H9 (cell line): Measurements from ENCODE around the gene CTR9. TPM values are rescaled to one million over a fixed set of nuclear protein-coding genes. Genes with fewer than 3 reads are reported as not detected.

Source experiments
- DNase-seq: peaks from one replicate; pipeline ENCODE4 v3.0.0-alpha.2; 2017
- H2AFZ ChIP-seq: one replicate; pipeline ENCODE4 v1.6.1; 2013; ENCODE audit warnings: mild to moderate bottlenecking, low read length, control low read depth, moderate library complexity
- H2AK5ac ChIP-seq: 2 replicates; pipeline ENCODE4 v1.6.1; 2013; ENCODE audit warnings: low read length, control low read depth, mixed read lengths; ENCODE audit not compliant: insufficient read length
- H2BK120ac ChIP-seq: one replicate; pipeline ENCODE4 v1.6.1; 2013; ENCODE audit warnings: low read depth, mild to moderate bottlenecking, low read length, control low read depth, inconsistent platforms; ENCODE audit not compliant: poor library complexity, severe bottlenecking
- H2BK12ac ChIP-seq: 2 replicates; pipeline ENCODE4 v1.6.1; 2013; ENCODE audit warnings: low read length, control low read depth, mixed read lengths, low read depth; ENCODE audit not compliant: insufficient read length
- H2BK15ac ChIP-seq: 2 replicates; pipeline ENCODE4 v1.6.1; 2013; ENCODE audit warnings: low read depth, low read length, control low read depth
- H2BK20ac ChIP-seq: one replicate; pipeline ENCODE4 v1.6.1; 2013; ENCODE audit warnings: low read depth, mild to moderate bottlenecking, low read length, control low read depth, inconsistent platforms; ENCODE audit not compliant: poor library complexity, severe bottlenecking
- H2BK5ac ChIP-seq: 2 replicates; pipeline ENCODE4 v1.6.1; 2013; ENCODE audit warnings: low read length, control low read depth, mixed read lengths; ENCODE audit not compliant: insufficient read length
- H3K14ac ChIP-seq: 2 replicates; pipeline ENCODE4 v1.6.1; 2013; ENCODE audit warnings: low read length, control low read depth; ENCODE audit not compliant: insufficient read depth
- H3K18ac ChIP-seq: 2 replicates; pipeline ENCODE4 v1.6.1; 2013; ENCODE audit warnings: low read depth, mild to moderate bottlenecking, mixed read lengths, low read length, control low read depth; ENCODE audit not compliant: insufficient read length
- H3K23ac ChIP-seq: 2 replicates; pipeline ENCODE4 v1.6.1; 2013; ENCODE audit warnings: low read length, control low read depth, mixed read lengths, low read depth; ENCODE audit not compliant: insufficient read length
- H3K23me2 ChIP-seq: 2 replicates; pipeline ENCODE4 v1.6.1; 2013; ENCODE audit warnings: low read depth, mild to moderate bottlenecking, mixed read lengths, low read length, control low read depth; ENCODE audit not compliant: insufficient read length, poor library complexity, severe bottlenecking
- H3K27ac ChIP-seq: 2 replicates; pipeline ENCODE4 v1.5.1; 2013; ENCODE audit warnings: low read length, control low read depth, mixed read lengths, low read depth; ENCODE audit not compliant: insufficient read length
- H3K27me3 ChIP-seq: 2 replicates; pipeline ENCODE4 v1.6.1; 2013; ENCODE audit warnings: low read length, control low read depth, inconsistent platforms; ENCODE audit not compliant: insufficient read depth
- H3K4ac ChIP-seq: 2 replicates; pipeline ENCODE4 v1.6.1; 2013; ENCODE audit warnings: low read depth, mild to moderate bottlenecking, control low read depth, inconsistent platforms, low read length, moderate library complexity
- H3K4me1 ChIP-seq: 2 replicates; pipeline ENCODE4 v1.6.1; 2013; ENCODE audit warnings: low read length, control low read depth, inconsistent platforms; ENCODE audit not compliant: insufficient read depth
- H3K4me2 ChIP-seq: 2 replicates; pipeline ENCODE4 v1.6.1; 2013; ENCODE audit warnings: low read length, control low read depth, mixed read lengths; ENCODE audit not compliant: insufficient read length, insufficient read depth
- H3K56ac ChIP-seq: 2 replicates; pipeline ENCODE4 v1.6.1; 2013; ENCODE audit warnings: low read depth, mild to moderate bottlenecking, mixed read lengths, low read length, control low read depth; ENCODE audit not compliant: insufficient read length
- H3K79me1 ChIP-seq: 2 replicates; pipeline ENCODE4 v1.6.1; 2013; ENCODE audit warnings: low read depth, mild to moderate bottlenecking, moderate library complexity, low read length, control low read depth, inconsistent platforms; ENCODE audit not compliant: insufficient read depth, poor library complexity, severe bottlenecking
- H3K79me2 ChIP-seq: 2 replicates; pipeline ENCODE4 v1.6.1; 2013; ENCODE audit warnings: low read length, control low read depth, inconsistent platforms; ENCODE audit not compliant: insufficient read depth
- H3K9ac ChIP-seq: 2 replicates; pipeline ENCODE4 v1.6.1; 2013; ENCODE audit warnings: low read length, control low read depth, mixed read lengths; ENCODE audit not compliant: insufficient read length; ENCODE audit errors: extremely low read depth
- H3K9me3 ChIP-seq: one replicate; pipeline ENCODE4 v1.6.1; 2013; ENCODE audit warnings: low read depth, low read length, inconsistent platforms; ENCODE audit not compliant: control insufficient read depth
- H3T11ph ChIP-seq: one replicate; pipeline ENCODE4 v1.6.1; 2013; ENCODE audit warnings: mild to moderate bottlenecking, low read length, control low read depth, inconsistent platforms
- H4K20me1 ChIP-seq: one replicate; pipeline ENCODE4 v1.6.1; 2013; ENCODE audit not compliant: control insufficient read depth, insufficient read length, insufficient read depth
- H4K5ac ChIP-seq: 2 replicates; pipeline ENCODE4 v1.6.1; 2013; ENCODE audit warnings: low read depth, mild to moderate bottlenecking, mixed read lengths, low read length, control low read depth; ENCODE audit not compliant: insufficient read length
- H4K8ac ChIP-seq: replicated peaks from 2 replicates; pipeline ENCODE4 v1.6.1; 2013; ENCODE audit warnings: low read length, control low read depth, mixed read lengths, low read depth; ENCODE audit not compliant: insufficient read length
- H4K91ac ChIP-seq: 2 replicates; pipeline ENCODE4 v1.6.1; 2013; ENCODE audit warnings: low read depth, mild to moderate bottlenecking, moderate library complexity, mixed read lengths, low read length, control low read depth; ENCODE audit not compliant: insufficient read length
- H3K27ac Mint-ChIP-seq, 3 experiments: 2 replicates in 2 of 3; 3 replicates in 1 of 3; pipeline ENCODE4 v1.8.0; 2020 to 2021; ENCODE audit warnings: mixed read lengths in 3 of 3, mild to moderate bottlenecking in 1 of 3, moderate library complexity in 1 of 3
- H3K27me3 Mint-ChIP-seq: 2 replicates; pipeline ENCODE4 v1.8.0; 2021; ENCODE audit warnings: low read depth, mild to moderate bottlenecking, moderate library complexity, mixed read lengths
- H3K36me3 Mint-ChIP-seq, 3 experiments: 2 replicates in 2 of 3; 3 replicates in 1 of 3; pipeline ENCODE4 v1.8.0; 2020 to 2021; ENCODE audit warnings: low read depth in 3 of 3, mixed read lengths in 3 of 3; ENCODE audit not compliant: insufficient read depth in 1 of 3
- H3K4me1 Mint-ChIP-seq, 2 experiments: 2 replicates each; pipeline ENCODE4 v1.8.0; 2020; ENCODE audit warnings: mixed read lengths in 2 of 2
- H3K4me3 Mint-ChIP-seq, 2 experiments: 2 replicates in 1 of 2; 3 replicates in 1 of 2; pipeline ENCODE4 v1.8.0; 2020 to 2021; ENCODE audit warnings: mild to moderate bottlenecking in 2 of 2, mixed read lengths in 2 of 2, moderate library complexity in 1 of 2
- H3K9me3 Mint-ChIP-seq, 2 experiments: 2 replicates in 1 of 2; 3 replicates in 1 of 2; pipeline ENCODE4 v1.8.0; 2020; ENCODE audit warnings: mild to moderate bottlenecking in 2 of 2, mixed read lengths in 2 of 2, moderate library complexity in 1 of 2
- WGBS: extraction: QIAGEN DNeasy Blood & Tissue Kit; methylation state at CpG from one replicate; pipeline ENCODE4 v1.1.7; 2013; ENCODE audit warnings: missing lambda C conversion rate, low lambda C conversion rate, mixed read lengths; ENCODE audit not compliant: insufficient read length; ENCODE audit errors: extremely low coverage; 5-methylcytosine and 5-hydroxymethylcytosine counted together
- total RNA-seq: library from RNA; stranded (reverse); gene quantifications from 2 replicates; pipeline ENCODE4 v1.2.1, GENCODE V29; 2021
- TF ChIP-seq, protein P1 (sequence below): fragments of 200-600 bp; sonication (generic); conservative IDR thresholded peaks from 3 replicates; pipeline ENCODE4 v1.8.0; 2021; ENCODE audit warnings: antibody characterized with exemption, mild to moderate bottlenecking

CTR9 gene
- total RNA-seq, 1 experiment from 2014 or later: 37.5 TPM

DNA sequence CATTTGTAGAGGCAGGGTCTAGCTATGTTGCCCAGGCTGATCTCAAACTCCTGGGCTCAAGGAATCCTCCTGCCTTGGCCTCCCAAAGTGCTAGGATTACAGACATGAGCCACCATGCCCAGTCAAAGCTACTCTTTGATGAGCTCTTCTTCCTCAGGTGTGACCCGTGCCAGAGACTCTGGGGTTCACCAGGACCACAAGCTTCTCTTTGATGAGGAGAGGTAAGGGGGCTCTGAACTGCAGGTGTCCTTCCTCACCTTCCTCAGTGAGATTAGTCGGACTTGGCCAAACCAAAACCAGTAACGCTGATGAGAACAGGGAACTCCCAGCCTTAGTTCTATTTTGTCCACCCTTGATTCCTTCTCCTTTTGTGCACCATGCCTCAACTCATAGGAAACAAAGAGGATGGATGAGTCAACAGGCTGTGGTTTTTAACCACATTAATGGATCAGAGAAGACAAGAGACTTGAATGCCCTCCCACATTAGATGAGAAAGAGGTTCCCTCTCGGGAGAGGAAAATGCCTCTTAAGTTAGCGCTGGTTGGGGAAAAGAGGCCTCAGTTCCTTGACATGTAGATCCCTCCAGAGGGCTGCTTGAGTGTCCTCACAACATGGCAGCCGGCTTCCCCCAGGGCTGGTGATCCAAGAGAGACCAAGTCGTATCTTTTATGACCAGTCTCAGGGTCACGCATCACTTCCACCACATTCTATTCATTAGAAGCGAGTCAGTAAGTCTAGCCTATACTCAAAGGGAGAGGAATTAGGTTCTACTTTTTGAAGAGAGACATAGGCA is 25.7 kb upstream of the CTR9 start:
- H3K79me1 ChIP-seq: no peaks in the 10 kb centered on the region
- no peaks in the 10 kb centered on the region for H3K9me3 ChIP-seq
- no peak overlapping the region for H2BK12ac ChIP-seq
- no peak overlapping the region for H4K8ac ChIP-seq
- no peak for DNase-seq
- peaks cover 4% of the 10 kb centered on the region for H3K23me2 ChIP-seq
- WGBS: no CpG with 5 or more reads among the region's 9 CpGs
- no peak overlapping the region for H2BK15ac ChIP-seq
- H3K27me3 ChIP-seq: no peaks in the 10 kb centered on the region
- H3K27ac ChIP-seq: no peak overlapping the region
- H4K20me1 ChIP-seq: no peaks in the 10 kb centered on the region
- no peaks in the 10 kb centered on the region for H3K79me2 ChIP-seq
- no peak overlapping the region for H3K14ac ChIP-seq
- H3K56ac ChIP-seq: no peak overlapping the region
- H3K9ac ChIP-seq: no peak overlapping the region
- H3K4me1 Mint-ChIP-seq: peaks cover 6 to 9% of the 10 kb centered on the region in 2 experiments
- no peak overlapping the region for H2AK5ac ChIP-seq
- no peak overlapping the region for H4K5ac ChIP-seq
- TF ChIP-seq, protein P1, sequence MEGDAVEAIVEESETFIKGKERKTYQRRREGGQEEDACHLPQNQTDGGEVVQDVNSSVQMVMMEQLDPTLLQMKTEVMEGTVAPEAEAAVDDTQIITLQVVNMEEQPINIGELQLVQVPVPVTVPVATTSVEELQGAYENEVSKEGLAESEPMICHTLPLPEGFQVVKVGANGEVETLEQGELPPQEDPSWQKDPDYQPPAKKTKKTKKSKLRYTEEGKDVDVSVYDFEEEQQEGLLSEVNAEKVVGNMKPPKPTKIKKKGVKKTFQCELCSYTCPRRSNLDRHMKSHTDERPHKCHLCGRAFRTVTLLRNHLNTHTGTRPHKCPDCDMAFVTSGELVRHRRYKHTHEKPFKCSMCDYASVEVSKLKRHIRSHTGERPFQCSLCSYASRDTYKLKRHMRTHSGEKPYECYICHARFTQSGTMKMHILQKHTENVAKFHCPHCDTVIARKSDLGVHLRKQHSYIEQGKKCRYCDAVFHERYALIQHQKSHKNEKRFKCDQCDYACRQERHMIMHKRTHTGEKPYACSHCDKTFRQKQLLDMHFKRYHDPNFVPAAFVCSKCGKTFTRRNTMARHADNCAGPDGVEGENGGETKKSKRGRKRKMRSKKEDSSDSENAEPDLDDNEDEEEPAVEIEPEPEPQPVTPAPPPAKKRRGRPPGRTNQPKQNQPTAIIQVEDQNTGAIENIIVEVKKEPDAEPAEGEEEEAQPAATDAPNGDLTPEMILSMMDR: no peak
- H2BK120ac ChIP-seq: no peak overlapping the region
- no peaks in the 10 kb centered on the region; a peak in 1 of 7 replicates for H3K36me3 Mint-ChIP-seq
- H4K91ac ChIP-seq: no peak overlapping the region
- H2AFZ ChIP-seq: no peak overlapping the region
- peaks cover 3% of the 10 kb centered on the region for H3K27me3 Mint-ChIP-seq
- no peak overlapping the region for H3K18ac ChIP-seq
- H3K23ac ChIP-seq: no peak overlapping the region
- no peak overlapping the region for H3T11ph ChIP-seq
- H2BK5ac ChIP-seq: no peak overlapping the region
- no peak overlapping the region for H3K4me2 ChIP-seq
- H3K4me1 ChIP-seq: no peaks in the 10 kb centered on the region; the same call in 1 of the 2 replicates
- H2BK20ac ChIP-seq: no peak overlapping the region
- H3K9me3 Mint-ChIP-seq: no peaks in the 10 kb centered on the region
- H3K27ac Mint-ChIP-seq: no peak overlapping the region; a peak in 1 of 7 replicates
- H3K4ac ChIP-seq: no peak overlapping the region
- H3K4me3 Mint-ChIP-seq: no peak overlapping the region
